ENCODE results near the gene PARVB.

DNA sequence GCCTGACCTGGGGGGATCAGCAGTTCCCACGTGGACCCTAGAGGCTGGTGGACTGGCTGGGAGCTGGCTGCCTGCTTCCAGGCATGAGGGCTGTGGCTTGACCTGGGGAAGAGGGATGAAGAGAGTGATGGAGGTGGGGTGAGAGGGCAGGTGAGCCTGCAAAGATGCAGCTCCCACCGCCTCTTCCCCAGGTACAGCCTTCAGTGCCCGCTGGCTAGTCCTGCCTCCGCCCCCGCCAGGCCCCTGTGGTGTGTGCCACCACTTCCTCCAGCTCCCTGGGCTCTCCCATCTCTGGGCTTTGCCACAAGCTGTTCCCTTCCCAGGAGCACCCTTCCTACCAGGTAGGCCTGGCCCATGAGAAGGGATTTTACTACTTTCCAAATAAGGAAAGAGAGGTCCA lies 175.8 kb downstream of the PARVB start:
- TF ChIP-seq, protein P1, sequence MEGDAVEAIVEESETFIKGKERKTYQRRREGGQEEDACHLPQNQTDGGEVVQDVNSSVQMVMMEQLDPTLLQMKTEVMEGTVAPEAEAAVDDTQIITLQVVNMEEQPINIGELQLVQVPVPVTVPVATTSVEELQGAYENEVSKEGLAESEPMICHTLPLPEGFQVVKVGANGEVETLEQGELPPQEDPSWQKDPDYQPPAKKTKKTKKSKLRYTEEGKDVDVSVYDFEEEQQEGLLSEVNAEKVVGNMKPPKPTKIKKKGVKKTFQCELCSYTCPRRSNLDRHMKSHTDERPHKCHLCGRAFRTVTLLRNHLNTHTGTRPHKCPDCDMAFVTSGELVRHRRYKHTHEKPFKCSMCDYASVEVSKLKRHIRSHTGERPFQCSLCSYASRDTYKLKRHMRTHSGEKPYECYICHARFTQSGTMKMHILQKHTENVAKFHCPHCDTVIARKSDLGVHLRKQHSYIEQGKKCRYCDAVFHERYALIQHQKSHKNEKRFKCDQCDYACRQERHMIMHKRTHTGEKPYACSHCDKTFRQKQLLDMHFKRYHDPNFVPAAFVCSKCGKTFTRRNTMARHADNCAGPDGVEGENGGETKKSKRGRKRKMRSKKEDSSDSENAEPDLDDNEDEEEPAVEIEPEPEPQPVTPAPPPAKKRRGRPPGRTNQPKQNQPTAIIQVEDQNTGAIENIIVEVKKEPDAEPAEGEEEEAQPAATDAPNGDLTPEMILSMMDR (IDR thresholded peaks at IDR 0.05) = no peak
- no peak for TF ChIP-seq POLR2A (IDR thresholded peaks at IDR 0.05)

Measured in uterus (tissue), 2 donors.